HG03175 (cell line): ENCODE data around the gene NFASC.

Source experiments
- ATAC-seq: cut with Tn5 transposase; IDR thresholded peaks from one replicate; pipeline ENCODE4 v1.9.1; 2021; ENCODE audit warnings: mild to moderate bottlenecking, moderate library complexity; ENCODE audit not compliant: unreplicated experiment

NFASC gene

DNA sequence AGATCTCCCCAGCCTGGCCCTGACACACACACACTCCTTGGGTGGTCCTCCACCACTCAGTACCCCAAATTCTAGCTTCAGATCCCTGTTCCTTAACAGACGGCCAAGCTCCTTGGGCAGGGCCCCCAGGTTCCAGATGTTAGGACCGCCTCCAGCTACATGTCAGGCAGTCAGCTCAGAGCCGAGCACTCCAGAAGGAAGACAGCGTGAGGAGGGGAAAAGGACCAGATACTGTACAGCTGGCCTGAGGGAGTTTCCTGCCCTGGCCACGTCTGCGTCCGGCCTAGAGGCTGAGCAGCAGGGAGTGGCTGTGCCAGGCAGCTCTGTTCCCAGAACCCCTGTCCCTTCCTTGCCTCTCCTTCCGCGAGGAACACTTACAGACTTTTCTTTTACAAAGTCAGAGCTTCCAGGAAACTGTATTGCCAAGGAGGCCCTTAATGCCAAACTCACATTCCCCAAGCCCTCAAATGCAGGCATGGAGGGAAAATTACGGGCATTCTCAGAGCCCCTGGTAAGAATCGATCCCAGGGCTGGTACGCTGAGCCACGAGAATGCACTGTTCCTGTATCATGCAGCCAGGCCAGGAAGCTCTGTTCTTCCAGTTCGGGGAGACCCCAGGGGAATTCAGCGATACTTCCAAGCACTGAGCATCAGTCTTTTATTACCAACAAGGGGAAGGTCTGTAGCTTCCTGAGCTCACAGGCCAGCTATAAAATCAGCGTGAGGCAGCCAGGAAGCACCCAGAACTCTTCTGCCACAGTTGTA, 127.1 kb downstream of the NFASC start:
- no peak for ATAC-seq

GRCh38 chr1:205001162-205001561, 130.5 kb downstream of the NFASC start:
- no peak for ATAC-seq

- no peak for ATAC-seq
These were observed 132.0 kb downstream of the NFASC start for GRCh38 chr1:205002705-205003104.

- no peak for ATAC-seq
These were observed 132.9 kb downstream of the NFASC start for GRCh38 chr1:205003358-205004131.

DNA sequence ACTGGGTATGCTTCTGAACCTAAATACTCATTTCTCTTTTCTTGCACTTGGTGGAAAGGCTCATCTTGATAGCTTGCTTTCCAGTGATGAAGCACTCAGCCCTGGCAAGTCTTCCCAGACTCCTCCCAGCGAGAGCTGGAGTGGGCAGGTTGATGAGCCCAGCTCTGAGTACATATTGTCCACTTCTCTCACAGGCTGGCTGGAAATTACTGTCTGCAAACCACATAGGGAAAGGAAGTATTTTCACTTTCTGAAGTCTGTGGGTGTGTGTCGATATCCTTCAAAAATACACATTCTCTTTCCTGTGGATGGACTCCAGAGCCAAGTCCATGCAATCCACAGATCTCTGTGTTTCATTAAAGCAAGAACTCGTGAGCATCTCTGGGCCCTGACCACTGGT, 133.7 kb downstream of the NFASC start:
- no peak for ATAC-seq

DNA sequence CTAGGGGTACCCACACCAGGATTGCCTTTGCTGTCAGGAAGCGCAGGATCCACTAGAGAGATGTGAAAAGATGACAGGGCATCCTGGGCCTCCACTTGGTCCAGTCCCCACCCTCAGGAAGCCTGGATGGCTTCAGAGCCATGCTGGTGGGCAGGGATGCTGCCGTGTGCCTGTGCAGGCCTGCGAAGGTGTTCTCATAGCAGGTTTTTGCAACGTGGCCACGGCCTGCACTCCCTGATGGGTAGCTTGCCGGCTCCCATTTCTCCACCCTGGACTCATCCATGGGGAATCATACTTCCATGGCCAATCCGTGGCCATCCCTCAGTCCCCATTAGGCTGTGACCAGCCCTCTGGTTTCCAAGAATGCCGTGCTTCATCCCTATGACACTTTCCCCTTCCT, 138.2 kb downstream of the NFASC start:
- ATAC-seq = no peak

DNA sequence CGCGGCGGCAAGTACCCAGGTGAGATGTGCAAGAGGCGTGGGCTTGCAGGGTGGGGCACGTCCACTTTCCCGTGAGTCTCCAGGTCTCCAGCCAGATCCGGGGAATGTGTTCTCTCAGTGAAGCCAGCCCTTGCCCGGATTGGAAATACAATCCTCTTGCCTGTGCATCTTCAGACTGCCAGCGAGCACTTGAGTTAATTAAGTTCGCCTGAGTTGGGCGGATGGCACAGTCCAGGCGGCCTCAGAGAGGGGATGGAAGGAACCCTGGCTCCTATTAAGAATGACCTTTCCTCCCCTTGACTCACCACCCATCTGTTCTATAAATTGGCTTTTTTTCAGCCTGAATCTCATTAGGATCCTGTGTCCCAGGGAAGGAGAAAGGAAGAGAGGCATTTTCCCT, 139.0 kb downstream of the NFASC start:
- ATAC-seq = no peak

DNA sequence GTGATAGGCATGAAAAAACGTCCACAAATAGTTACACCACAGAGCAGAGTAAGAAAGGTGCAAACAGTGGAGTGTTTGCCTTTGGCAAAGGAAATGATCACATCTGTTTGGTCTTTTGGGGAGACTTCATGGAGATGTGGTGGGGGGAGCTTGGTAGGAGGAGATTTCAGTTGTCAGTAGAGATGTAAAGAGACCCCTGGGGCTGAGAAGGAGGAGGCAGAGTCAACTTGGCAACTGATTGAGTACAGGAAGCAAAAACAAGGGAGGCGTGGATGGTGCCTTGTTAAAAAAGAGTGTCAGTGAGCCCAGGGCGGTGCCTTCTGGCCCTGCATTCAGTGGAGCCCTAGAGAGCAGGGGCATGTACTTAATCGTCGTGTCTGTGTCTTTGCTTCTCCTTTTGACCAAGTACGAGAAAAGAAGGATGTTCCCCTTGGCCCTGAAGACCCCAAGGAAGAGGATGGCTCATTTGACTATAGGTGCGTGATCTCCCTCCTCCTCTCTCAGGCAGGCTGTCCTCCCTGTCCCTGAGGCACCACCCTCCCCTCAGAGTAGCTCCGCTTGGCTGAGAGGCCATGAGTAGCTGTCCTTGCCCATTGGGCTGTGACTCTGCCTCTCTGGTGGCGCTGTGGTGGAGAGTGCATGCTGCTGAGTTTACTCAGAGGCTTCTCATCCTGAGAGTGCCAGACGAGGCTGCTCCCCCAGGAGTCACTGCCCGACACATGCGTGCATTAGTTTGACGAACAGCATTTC, 141.9 kb downstream of the NFASC start:
- no peak for ATAC-seq

DNA sequence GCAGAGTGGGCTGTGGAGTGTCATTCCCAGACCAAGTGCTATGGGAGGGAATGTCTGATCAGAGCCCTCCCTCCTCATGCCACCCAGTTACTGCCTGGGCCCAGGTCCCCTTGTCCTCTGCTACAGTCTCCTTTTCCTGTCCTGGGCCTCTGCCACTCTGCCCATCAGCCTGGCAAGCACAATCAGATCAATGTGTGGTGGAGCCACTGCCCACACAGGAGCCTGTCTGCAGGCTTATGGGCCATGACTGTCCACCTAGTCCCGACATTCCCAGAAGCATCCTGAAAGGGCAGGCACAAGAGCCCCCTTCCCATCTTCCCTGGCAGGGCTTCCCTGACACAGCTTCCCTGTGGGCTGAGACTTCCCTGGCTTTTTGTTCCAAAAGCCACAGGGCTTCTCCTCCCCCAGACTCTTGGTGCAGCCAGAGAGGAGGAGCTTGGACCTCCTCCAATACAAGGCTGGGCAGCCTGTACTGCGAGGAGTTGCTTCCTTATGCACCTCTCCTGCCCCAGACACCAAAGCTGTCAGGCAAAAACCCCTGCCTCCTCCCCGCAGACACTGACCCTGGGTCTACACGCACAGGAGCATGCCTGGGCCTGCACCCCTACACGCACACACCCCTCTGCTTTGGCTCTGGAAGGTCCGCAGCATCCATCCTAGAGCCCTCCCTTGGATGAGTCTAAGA, 143.2 kb downstream of the NFASC start:
- no peak for ATAC-seq

GRCh38 chr1:205014783-205015182, 144.1 kb downstream of the NFASC start:
- ATAC-seq = no peak

- no peak for ATAC-seq
These were observed 144.6 kb downstream of the NFASC start for GRCh38 chr1:205015241-205015640.

DNA sequence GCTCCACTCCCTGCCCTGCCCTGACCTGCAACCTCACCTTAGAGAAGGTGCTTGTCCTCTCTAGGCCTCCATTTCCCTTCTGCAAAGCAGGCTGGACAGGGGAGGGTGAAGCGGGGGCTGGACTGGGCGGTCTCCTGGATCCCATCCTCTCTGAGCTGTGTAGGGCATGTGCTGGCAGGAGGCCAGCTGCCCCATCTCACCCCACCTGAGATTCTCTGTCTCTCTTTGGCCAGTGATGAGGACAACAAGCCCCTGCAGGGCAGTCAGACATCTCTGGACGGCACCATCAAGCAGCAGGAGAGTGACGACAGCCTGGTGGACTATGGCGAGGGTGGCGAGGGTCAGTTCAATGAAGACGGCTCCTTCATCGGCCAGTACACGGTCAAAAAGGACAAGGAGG, 145.4 kb downstream of the NFASC start:
- ATAC-seq = no peak

DNA sequence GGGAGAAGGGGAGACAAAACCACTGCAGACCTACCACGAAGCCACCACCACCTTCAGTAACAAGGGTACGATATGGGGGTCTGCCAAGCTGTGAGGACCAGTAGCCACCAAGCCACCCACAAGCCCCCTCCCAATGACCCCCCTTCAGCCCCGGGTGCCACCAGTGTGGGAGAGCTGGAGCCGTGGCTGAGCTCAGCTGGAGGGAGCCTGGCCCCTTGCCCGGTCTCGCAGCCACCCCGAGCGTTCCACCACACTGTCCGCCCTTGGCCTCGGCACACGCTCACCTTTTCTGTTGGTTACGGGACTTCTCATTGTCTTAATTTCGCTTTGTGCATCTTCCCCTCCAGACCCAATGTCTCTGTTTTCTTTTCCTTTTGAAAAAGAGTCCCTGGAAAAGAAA, 145.9 kb downstream of the NFASC start:
- no peak for ATAC-seq

DNA sequence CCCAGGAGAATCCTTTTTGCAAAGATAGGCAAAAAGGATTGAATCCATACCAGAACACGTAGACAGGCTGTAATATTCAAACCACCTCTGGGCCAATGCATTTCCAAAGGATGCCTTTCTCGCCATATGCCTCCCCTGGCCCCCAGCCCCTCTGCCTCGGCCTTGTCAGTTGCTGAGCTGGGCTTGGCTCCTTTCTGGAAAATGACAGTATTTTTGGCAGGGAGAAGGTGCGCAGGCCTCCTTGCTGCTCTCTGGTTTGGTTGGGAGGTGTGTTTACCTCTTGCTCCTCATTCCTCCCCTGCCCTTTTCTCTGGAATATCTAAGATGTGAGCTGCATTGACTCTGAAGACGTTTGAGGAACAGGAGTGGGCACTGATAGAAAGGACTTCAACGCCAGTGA, 146.3 kb downstream of the NFASC start:
- ATAC-seq = no peak

GRCh38 chr1:205017766-205018165, 147.1 kb downstream of the NFASC start:
- ATAC-seq = no peak

- ATAC-seq = no peak
These were observed 147.7 kb downstream of the NFASC start for GRCh38 chr1:205018381-205018780.

DNA sequence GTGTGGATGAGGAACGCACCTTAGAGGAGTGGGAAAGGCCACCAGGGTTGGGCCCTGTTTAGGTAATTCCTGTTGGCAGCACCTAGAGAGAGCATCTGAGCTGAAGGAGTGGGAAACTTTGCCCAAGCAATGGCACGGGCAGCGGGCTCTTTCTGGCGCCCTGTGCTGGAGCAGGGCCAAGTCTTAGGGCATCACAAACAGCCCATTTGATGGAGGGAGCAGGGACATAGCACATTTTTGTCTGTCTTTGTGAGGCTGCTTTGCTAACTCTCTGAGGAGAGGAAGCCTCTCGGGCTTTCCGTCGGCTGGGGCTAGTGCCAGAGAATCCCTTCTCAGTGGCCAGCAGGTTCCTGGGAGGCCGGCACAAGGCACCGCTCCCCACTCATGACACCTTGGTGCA, 149.8 kb downstream of the NFASC start:
- no peak for ATAC-seq

GRCh38 chr1:205024679-205025078, 154.0 kb downstream of the NFASC start:
- no peak for ATAC-seq

DNA sequence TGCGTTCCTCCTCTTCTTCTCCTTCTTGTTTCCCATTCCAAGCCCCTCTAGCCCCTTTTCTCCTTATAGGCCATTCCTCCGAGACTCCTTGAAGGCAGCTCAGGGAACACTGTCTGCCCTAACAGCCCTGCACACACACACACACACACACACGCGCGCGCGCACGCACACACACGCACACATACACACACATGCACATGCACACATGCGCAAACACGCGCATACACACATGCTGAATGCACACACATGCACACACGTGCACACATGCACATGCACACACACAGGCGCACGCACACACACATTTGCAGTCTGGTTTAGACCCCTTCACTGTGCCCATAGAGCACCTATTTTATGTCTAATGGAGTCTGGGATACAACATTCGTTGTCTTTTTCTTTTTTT, 154.6 kb downstream of the NFASC start:
- ATAC-seq = no peak

DNA sequence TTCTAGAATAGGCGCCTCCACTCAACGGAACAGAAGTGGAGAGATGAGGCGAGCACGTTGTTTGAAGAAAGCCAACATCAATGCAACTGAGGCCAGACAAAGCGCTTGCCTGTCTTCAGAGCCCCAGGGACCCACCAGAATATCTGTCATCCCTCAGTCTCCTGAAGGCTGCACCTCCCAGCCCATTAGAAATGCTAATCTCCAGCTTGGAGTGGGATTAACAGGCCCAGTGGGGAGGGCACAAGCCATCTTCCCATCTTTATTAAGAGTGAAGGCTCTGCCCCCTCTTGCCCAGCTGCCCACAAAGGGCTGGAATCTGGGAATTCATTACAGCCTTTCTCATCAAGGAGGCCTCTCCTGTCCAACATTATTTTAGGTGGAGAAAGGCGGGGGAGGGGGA, 155.5 kb downstream of the NFASC start:
- no peak for ATAC-seq

GRCh38 chr1:205028390-205028789, 157.7 kb downstream of the NFASC start:
- no peak for ATAC-seq
